ENCODE data around the gene CSNK2A1. TPM values are rescaled to one million over a fixed set of nuclear protein-coding genes. Genes with fewer than 3 reads are reported as not detected.

CSNK2A1 gene
- total RNA-seq, 1 experiment from 2014 or later: 205 TPM

- Histone ChIP-seq H3K9me3 (no peaks in the 10 kb centered on the region), H3K27me3 (replicated peaks; ENCODE audit: control insufficient read depth, insufficient read depth, low read length) (no peaks in the 10 kb centered on the region), H3K4me1 (no peaks in the 10 kb centered on the region), H3K4me3 (ENCODE audit: low read depth, low read length) (no peak overlapping the region), H3K36me3 (ENCODE audit: control insufficient read depth, insufficient read depth, low read length) (peaks cover 3% of the 10 kb centered on the region)
- CTCF ChIA-PET: interaction anchor here (0.6 to 2.5 kb wide), 2 partner anchors 14 to 74 kb away, joined by 4 to 5 read pairs; no protein-coding TSS in a partner anchor
- Mint-ChIP-seq H3K4me1 (ENCODE audit: low read depth, unreplicated experiment) (no peaks in the 10 kb centered on the region), H3K27me3 (ENCODE audit: insufficient read depth, unreplicated experiment) (no peaks in the 10 kb centered on the region), H3K9me3 (ENCODE audit: unreplicated experiment) (no peaks in the 10 kb centered on the region), H3K36me3 (ENCODE audit: insufficient read depth, unreplicated experiment) (peaks cover 83% of the 10 kb centered on the region), H3K4me3 (ENCODE audit: unreplicated experiment) (no peak overlapping the region), H3K27ac (ENCODE audit: unreplicated experiment) (no peak overlapping the region)
- TF ChIP-seq, protein P1, sequence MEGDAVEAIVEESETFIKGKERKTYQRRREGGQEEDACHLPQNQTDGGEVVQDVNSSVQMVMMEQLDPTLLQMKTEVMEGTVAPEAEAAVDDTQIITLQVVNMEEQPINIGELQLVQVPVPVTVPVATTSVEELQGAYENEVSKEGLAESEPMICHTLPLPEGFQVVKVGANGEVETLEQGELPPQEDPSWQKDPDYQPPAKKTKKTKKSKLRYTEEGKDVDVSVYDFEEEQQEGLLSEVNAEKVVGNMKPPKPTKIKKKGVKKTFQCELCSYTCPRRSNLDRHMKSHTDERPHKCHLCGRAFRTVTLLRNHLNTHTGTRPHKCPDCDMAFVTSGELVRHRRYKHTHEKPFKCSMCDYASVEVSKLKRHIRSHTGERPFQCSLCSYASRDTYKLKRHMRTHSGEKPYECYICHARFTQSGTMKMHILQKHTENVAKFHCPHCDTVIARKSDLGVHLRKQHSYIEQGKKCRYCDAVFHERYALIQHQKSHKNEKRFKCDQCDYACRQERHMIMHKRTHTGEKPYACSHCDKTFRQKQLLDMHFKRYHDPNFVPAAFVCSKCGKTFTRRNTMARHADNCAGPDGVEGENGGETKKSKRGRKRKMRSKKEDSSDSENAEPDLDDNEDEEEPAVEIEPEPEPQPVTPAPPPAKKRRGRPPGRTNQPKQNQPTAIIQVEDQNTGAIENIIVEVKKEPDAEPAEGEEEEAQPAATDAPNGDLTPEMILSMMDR (IDR thresholded peaks at IDR 0.05; ENCODE audit: insufficient read depth in 1 of 2, low read depth in 1 of 2, low read length in 1 of 2, severe bottlenecking in 1 of 2, unreplicated experiment in 1 of 2): no peak
- no peak for DNase-seq
- intact Hi-C loops (cut with micrococcal nuclease; ENCODE audit: unreplicated experiment): no loop called here
- POLR2A ChIA-PET: interaction anchor here (0.6 kb wide), 1 partner anchor 38 kb away, joined by 3 read pairs; no protein-coding TSS in a partner anchor
- no TSS peak for BruUV-seq (replicated peaks)
Measured at GRCh38 chr20:445514-446336, 97.9 kb downstream of the CSNK2A1 start.

DNA sequence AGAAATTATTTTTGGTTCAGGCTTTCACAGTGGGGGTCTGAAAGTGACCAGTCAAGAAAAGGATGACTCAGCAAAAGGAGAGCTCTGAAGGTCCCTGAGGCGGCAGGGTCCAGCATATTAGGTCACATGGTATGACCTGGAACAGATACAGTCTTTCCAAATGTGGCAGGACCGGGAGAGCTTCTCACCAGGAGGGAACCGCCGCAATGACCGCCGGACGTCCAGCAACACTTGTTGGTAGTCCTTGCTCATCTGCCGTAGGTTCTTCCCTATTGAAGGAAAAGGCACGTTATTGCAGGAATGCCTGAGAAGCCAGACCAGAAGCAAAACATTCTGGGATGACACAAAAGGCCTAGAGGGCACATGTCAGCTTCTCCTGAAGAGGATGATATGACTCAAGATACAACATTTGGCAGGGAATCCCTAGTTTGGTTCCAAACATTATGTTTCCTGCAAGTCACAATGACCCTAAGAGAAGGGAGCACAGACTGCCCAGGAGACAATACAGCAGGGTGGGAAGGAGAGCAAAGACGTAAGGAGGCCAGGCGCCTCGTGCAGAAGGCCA is 98.6 kb downstream of the CSNK2A1 start:
- Mint-ChIP-seq H3K4me1 (ENCODE audit: low read depth, unreplicated experiment) (no peaks in the 10 kb centered on the region), H3K27ac (ENCODE audit: unreplicated experiment) (peak overlapping the region; percentile 47), H3K27me3 (ENCODE audit: insufficient read depth, unreplicated experiment) (no peaks in the 10 kb centered on the region), H3K4me3 (ENCODE audit: unreplicated experiment) (no peak overlapping the region), H3K36me3 (ENCODE audit: insufficient read depth, unreplicated experiment) (peaks cover 90% of the 10 kb centered on the region), H3K9me3 (ENCODE audit: unreplicated experiment) (no peaks in the 10 kb centered on the region)
- Histone ChIP-seq H3K4me1 (no peaks in the 10 kb centered on the region), H3K4me3 (ENCODE audit: low read depth, low read length) (no peak overlapping the region), H3K9me3 (no peaks in the 10 kb centered on the region), H3K27me3 (replicated peaks; ENCODE audit: control insufficient read depth, insufficient read depth, low read length) (no peaks in the 10 kb centered on the region), H3K36me3 (ENCODE audit: control insufficient read depth, insufficient read depth, low read length) (peaks cover 4% of the 10 kb centered on the region)
- no peak for DNase-seq
- BruUV-seq (replicated peaks): no TSS peak
- ChIA-PET POLR2A (no interaction called here), CTCF (interaction anchor here (2.5 kb wide), 1 partner anchor 13 kb away, joined by 5 read pairs; no protein-coding TSS in a partner anchor)
- intact Hi-C loops (cut with micrococcal nuclease; ENCODE audit: unreplicated experiment): no loop called here
- TF ChIP-seq, protein P1 (IDR thresholded peaks at IDR 0.05; ENCODE audit: insufficient read depth in 1 of 2, low read depth in 1 of 2, low read length in 1 of 2, severe bottlenecking in 1 of 2, unreplicated experiment in 1 of 2): no peak

GRCh38 chr20:444117-444516 is 99.5 kb downstream of the CSNK2A1 start:
- POLR2A ChIA-PET: no interaction called here
- no peak for DNase-seq
- Mint-ChIP-seq H3K27me3 (ENCODE audit: insufficient read depth, unreplicated experiment) (no peaks in the 10 kb centered on the region), H3K9me3 (ENCODE audit: unreplicated experiment) (no peaks in the 10 kb centered on the region), H3K4me3 (ENCODE audit: unreplicated experiment) (no peak overlapping the region), H3K27ac (ENCODE audit: unreplicated experiment) (no peak overlapping the region), H3K4me1 (ENCODE audit: low read depth, unreplicated experiment) (no peaks in the 10 kb centered on the region), H3K36me3 (ENCODE audit: insufficient read depth, unreplicated experiment) (peaks cover 92% of the 10 kb centered on the region)
- Histone ChIP-seq H3K9me3 (no peaks in the 10 kb centered on the region), H3K4me1 (no peaks in the 10 kb centered on the region), H3K36me3 (ENCODE audit: control insufficient read depth, insufficient read depth, low read length) (peaks cover 5% of the 10 kb centered on the region), H3K27me3 (replicated peaks; ENCODE audit: control insufficient read depth, insufficient read depth, low read length) (no peaks in the 10 kb centered on the region), H3K4me3 (ENCODE audit: low read depth, low read length) (no peak overlapping the region)
- TF ChIP-seq, protein P1 (IDR thresholded peaks at IDR 0.05; ENCODE audit: insufficient read depth in 1 of 2, low read depth in 1 of 2, low read length in 1 of 2, severe bottlenecking in 1 of 2, unreplicated experiment in 1 of 2): no peak
- intact Hi-C loops (cut with micrococcal nuclease; ENCODE audit: unreplicated experiment): no loop called here
- CTCF ChIA-PET: interaction anchor here (2.5 kb wide), 1 partner anchor 13 kb away, joined by 5 read pairs; no protein-coding TSS in a partner anchor
- TSS peak; percentile 17 for BruUV-seq (replicated peaks)
